HG02852 (cell line): Measurements from ENCODE around the gene BLZF1.
"Not testable (repeated sequence)": the region's sequence is repeated elsewhere in the genome, so short reads cannot be mapped to it uniquely, and the experiment has no call there.

Source experiments
- ATAC-seq: cut with Tn5 transposase; IDR thresholded peaks from one replicate; pipeline ENCODE4 v1.9.1; 2021; ENCODE audit warnings: mild to moderate bottlenecking, moderate library complexity; ENCODE audit not compliant: unreplicated experiment

Gene BLZF1

GRCh38 chr1:169367686-169368405, at the start of gene BLZF1, which contains the start of gene NME7:
BLZF1 (plus strand) TSS chr1:169368195; CDS start chr1:169369523, 1,328 bp downstream.
NME7 (minus strand) TSS chr1:169367797; CDS start chr1:169367710, 87 bp downstream.
- peak; percentile 96 for ATAC-seq

GRCh38 chr1:169318536-169319244, 49.3 kb upstream of the BLZF1 start:
- ATAC-seq, result no peak

- ATAC-seq, result no peak
Observed at GRCh38 chr1:169321539-169321938, 46.5 kb upstream of the BLZF1 start.

GRCh38 chr1:169322138-169322537, 45.9 kb upstream of the BLZF1 start:
- ATAC-seq, result no peak

- no peak for ATAC-seq
Observed at GRCh38 chr1:169325117-169325516, 42.9 kb upstream of the BLZF1 start.

- peak; percentile 31 for ATAC-seq
Observed at GRCh38 chr1:169326261-169326955, 41.6 kb upstream of the BLZF1 start.

GRCh38 chr1:169326956-169327268, 41.1 kb upstream of the BLZF1 start:
- peak; percentile 86 for ATAC-seq

GRCh38 chr1:169327875-169328274, 40.1 kb upstream of the BLZF1 start:
- ATAC-seq, result no peak

GRCh38 chr1:169329383-169329782, 38.6 kb upstream of the BLZF1 start:
- no peak for ATAC-seq

GRCh38 chr1:169330927-169331326, 37.1 kb upstream of the BLZF1 start:
- ATAC-seq, result no peak

GRCh38 chr1:169334727-169335126, 33.3 kb upstream of the BLZF1 start:
- not testable (repeated sequence) for ATAC-seq

- ATAC-seq, result not testable (repeated sequence)
Observed at GRCh38 chr1:169336947-169337715, 30.9 kb upstream of the BLZF1 start.

GRCh38 chr1:169338617-169339016, 29.4 kb upstream of the BLZF1 start:
- ATAC-seq, result no peak

GRCh38 chr1:169339773-169340172, 28.2 kb upstream of the BLZF1 start:
- ATAC-seq, result no peak

- ATAC-seq, result no peak
Observed at GRCh38 chr1:169340882-169341281, 27.1 kb upstream of the BLZF1 start.

- not testable (repeated sequence) for ATAC-seq
Observed at GRCh38 chr1:169342096-169342495, 25.9 kb upstream of the BLZF1 start.

- no peak for ATAC-seq
Observed at GRCh38 chr1:169345511-169345910, 22.5 kb upstream of the BLZF1 start.

- ATAC-seq, result no peak
Observed at GRCh38 chr1:169346036-169346589, 21.9 kb upstream of the BLZF1 start.

- ATAC-seq, result no peak
Observed at GRCh38 chr1:169347688-169348382, 20.2 kb upstream of the BLZF1 start.

- no peak for ATAC-seq
Observed at GRCh38 chr1:169348383-169349036, 19.5 kb upstream of the BLZF1 start.
